ENCODE results near the gene C10orf105.

The C10orf105 gene

DNA sequence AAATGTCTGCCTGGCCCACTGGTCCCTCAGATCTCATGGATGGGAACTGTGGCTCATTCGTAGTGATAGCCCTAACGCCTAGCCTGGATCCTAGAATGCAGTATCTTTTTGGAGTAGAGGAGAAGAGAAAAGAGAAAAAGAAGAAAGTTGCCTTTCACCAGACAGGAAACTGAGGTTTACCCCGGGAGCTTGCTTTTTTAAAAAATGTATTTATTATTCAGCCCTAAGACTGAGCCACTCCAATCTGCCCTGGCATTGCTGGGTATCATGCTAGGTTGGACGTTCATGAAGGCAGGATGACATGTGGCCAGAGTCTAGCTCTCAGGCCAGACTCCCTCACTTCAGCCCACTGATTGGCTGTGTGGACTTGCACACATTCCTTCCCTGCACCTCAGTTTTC is 21.5 kb upstream of the C10orf105 start:
- no peaks in the 10 kb centered on the region for H3K36me3 ChIP-seq (ENCODE audit: insufficient read depth, low read depth, low read length)
- H3K9ac ChIP-seq (ENCODE audit: low read depth, low read length), result no peak overlapping the region
- no peaks in the 10 kb centered on the region for H3K4me1 ChIP-seq (ENCODE audit: insufficient read depth, low read length)
- H3K4me3 ChIP-seq (ENCODE audit: low read length), result no peak overlapping the region
- H3K27me3 ChIP-seq (ENCODE audit: insufficient read depth, low read length), result no peaks in the 10 kb centered on the region
- H3K9me3 ChIP-seq (ENCODE audit: insufficient read depth, low read depth, low read length), result no peaks in the 10 kb centered on the region
- no peak overlapping the region for H3K27ac ChIP-seq (ENCODE audit: low read length)

DNA sequence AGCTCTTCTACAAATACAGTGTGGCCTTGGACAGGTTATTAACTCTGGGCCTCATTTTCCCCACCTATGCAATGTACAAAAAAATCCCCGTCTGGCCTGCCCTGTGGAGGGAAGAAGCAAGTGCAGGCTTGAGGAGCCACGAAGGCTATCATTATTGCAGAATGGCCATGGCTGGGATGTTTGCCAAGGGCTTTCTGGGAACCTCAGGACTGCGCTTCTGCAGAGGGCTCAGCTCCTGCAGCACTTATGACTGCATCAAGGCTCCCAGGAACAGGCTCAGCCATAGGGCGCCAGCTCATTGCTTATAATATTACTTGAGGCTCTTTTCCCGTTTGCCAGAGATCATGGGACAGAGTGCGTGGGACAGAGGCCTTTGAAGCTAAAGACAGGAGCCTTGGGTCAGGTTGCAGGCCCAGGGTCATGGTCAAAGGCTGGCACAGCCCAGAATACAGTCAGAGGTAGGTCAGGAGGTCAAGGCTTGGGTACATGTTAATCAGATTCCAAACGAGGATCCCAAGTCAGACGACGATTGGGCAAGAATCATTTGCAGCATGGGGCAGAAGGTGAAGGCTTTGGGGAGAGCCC is 20.6 kb upstream of the C10orf105 start:
- no peaks in the 10 kb centered on the region for H3K4me1 ChIP-seq (ENCODE audit: insufficient read depth, low read length)
- H3K9ac ChIP-seq (ENCODE audit: low read depth, low read length), result no peak overlapping the region
- no peaks in the 10 kb centered on the region for H3K36me3 ChIP-seq (ENCODE audit: insufficient read depth, low read depth, low read length)
- H3K4me3 ChIP-seq (ENCODE audit: low read length), result no peak overlapping the region
- H3K27ac ChIP-seq (ENCODE audit: low read length), result no peak overlapping the region
- no peaks in the 10 kb centered on the region for H3K27me3 ChIP-seq (ENCODE audit: insufficient read depth, low read length)
- H3K9me3 ChIP-seq (ENCODE audit: insufficient read depth, low read depth, low read length), result no peaks in the 10 kb centered on the region

DNA sequence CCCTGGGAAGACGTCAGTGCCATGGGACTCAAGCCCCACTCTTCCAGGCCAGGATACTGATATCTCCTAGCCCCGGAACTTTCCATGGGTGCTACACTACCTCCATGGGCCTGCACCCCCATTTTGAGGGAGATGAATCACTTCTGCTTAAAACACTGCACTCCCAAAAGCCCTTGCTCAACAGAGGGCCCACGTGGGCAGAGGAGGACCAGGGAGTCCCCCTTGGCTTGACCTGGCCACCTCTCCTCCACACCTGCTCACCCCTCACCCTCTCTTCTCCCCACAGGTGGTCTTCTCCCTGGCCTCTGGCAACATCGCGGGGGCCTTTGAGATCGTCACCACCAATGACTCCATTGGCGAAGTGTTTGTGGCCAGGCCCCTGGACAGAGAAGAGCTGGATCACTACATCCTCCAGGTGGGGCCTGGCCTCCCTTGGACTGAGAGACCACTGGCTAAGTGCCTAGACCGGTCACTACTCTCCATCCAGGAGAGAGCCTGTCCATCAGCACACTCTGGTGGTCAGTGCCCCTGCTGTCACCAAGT is 19.9 kb upstream of the C10orf105 start:
- H3K36me3 ChIP-seq (ENCODE audit: insufficient read depth, low read depth, low read length), result no peaks in the 10 kb centered on the region
- H3K4me3 ChIP-seq (ENCODE audit: low read length), result no peak overlapping the region
- no peaks in the 10 kb centered on the region for H3K9me3 ChIP-seq (ENCODE audit: insufficient read depth, low read depth, low read length)
- no peak overlapping the region for H3K27ac ChIP-seq (ENCODE audit: low read length)
- H3K4me1 ChIP-seq (ENCODE audit: insufficient read depth, low read length), result no peaks in the 10 kb centered on the region
- H3K27me3 ChIP-seq (ENCODE audit: insufficient read depth, low read length), result no peaks in the 10 kb centered on the region
- H3K9ac ChIP-seq (ENCODE audit: low read depth, low read length), result no peak overlapping the region

DNA sequence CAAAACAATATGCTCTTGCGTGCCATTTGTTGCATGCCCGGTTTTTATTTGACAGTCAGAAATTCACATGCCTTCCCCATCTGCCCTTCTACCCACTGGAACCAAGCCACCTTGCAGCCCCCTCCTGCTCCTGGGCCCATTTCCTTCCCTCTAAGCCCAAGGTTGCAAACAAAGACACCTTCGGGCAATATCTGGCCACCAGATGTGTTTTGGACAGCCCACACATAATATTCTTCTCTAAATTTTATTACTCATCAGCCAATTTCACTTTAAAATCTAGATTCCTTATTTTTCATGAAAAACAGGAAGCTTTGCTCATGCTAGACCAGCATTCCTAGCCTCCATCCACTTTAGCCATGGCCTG is 18.2 kb upstream of the C10orf105 start:
- Histone ChIP-seq H3K9me3 (ENCODE audit: insufficient read depth, low read depth, low read length) (no peaks in the 10 kb centered on the region), H3K27me3 (ENCODE audit: insufficient read depth, low read length) (no peaks in the 10 kb centered on the region), H3K4me3 (ENCODE audit: low read length) (no peak overlapping the region), H3K4me1 (ENCODE audit: insufficient read depth, low read length) (no peaks in the 10 kb centered on the region), H3K36me3 (ENCODE audit: insufficient read depth, low read depth, low read length) (no peaks in the 10 kb centered on the region), H3K9ac (ENCODE audit: low read depth, low read length) (no peak overlapping the region), H3K27ac (ENCODE audit: low read length) (no peak overlapping the region)

DNA sequence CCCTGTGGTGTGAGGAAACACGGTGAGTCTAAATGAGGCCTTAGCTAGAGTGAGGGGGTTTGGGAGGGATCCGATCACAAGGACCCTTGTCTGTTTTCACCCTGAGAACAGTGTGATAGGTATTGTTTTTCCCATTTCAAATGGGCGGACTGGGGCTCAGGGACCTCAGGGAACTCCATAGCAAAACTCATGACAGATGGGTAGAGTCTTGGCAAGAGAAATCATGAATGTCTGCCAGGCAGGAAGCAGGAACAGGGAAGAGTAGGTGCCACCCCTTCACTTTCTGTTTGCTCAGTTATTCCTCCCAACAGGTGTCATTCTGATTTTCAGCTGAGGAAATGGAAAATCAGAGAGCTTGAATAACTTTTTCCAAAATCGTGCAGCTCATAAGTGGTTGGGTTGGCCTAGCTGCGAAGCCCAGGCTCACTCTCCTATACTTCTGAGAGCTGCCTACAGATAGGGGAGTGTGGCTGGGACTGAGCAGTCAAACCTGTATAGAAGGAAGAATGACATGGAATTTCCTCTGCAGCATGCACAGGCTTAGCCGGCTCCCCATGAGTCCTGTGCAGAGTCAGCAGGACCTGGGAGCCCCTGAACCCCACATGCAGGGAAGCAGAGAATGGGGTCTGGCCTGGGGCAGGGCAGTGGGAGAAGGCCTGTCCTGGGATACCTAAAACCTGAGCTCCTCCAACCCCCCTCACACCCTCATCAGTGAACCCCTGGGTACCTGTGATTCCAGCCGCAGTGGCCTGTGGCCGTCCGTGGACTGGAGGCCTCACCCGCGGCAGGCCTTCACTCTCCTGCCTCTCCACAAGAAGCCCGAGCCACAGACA is 17.6 kb upstream of the C10orf105 start:
- no peaks in the 10 kb centered on the region for H3K36me3 ChIP-seq (ENCODE audit: insufficient read depth, low read depth, low read length)
- no peaks in the 10 kb centered on the region for H3K27me3 ChIP-seq (ENCODE audit: insufficient read depth, low read length)
- no peak overlapping the region for H3K27ac ChIP-seq (ENCODE audit: low read length)
- H3K9ac ChIP-seq (ENCODE audit: low read depth, low read length), result no peak overlapping the region
- no peaks in the 10 kb centered on the region for H3K4me1 ChIP-seq (ENCODE audit: insufficient read depth, low read length)
- H3K4me3 ChIP-seq (ENCODE audit: low read length), result no peak overlapping the region
- H3K9me3 ChIP-seq (ENCODE audit: insufficient read depth, low read depth, low read length), result no peaks in the 10 kb centered on the region

DNA sequence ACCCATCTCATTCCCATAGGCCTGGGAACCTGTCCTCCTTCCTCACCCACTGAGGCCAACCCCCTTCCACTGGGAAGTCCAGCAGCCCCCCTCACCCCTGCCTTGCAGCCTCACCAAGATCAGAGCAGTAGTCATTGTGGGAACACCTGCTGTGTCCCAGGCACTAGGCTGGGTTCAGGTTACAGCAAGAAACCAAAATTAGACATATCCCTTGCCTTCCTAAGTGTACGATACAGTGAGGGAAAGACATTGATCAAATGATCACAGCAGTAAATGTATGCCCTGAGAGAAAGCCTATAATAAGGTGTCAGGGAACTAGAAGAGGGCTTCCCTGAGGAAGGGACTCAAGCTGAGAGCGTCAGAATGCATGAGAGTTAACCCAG is 17.0 kb upstream of the C10orf105 start:
- H3K27ac ChIP-seq (ENCODE audit: low read length), result no peak overlapping the region
- H3K9ac ChIP-seq (ENCODE audit: low read depth, low read length), result no peak overlapping the region
- H3K27me3 ChIP-seq (ENCODE audit: insufficient read depth, low read length), result no peaks in the 10 kb centered on the region
- H3K9me3 ChIP-seq (ENCODE audit: insufficient read depth, low read depth, low read length), result no peaks in the 10 kb centered on the region
- no peaks in the 10 kb centered on the region for H3K36me3 ChIP-seq (ENCODE audit: insufficient read depth, low read depth, low read length)
- no peak overlapping the region for H3K4me3 ChIP-seq (ENCODE audit: low read length)
- H3K4me1 ChIP-seq (ENCODE audit: insufficient read depth, low read length), result no peaks in the 10 kb centered on the region

DNA sequence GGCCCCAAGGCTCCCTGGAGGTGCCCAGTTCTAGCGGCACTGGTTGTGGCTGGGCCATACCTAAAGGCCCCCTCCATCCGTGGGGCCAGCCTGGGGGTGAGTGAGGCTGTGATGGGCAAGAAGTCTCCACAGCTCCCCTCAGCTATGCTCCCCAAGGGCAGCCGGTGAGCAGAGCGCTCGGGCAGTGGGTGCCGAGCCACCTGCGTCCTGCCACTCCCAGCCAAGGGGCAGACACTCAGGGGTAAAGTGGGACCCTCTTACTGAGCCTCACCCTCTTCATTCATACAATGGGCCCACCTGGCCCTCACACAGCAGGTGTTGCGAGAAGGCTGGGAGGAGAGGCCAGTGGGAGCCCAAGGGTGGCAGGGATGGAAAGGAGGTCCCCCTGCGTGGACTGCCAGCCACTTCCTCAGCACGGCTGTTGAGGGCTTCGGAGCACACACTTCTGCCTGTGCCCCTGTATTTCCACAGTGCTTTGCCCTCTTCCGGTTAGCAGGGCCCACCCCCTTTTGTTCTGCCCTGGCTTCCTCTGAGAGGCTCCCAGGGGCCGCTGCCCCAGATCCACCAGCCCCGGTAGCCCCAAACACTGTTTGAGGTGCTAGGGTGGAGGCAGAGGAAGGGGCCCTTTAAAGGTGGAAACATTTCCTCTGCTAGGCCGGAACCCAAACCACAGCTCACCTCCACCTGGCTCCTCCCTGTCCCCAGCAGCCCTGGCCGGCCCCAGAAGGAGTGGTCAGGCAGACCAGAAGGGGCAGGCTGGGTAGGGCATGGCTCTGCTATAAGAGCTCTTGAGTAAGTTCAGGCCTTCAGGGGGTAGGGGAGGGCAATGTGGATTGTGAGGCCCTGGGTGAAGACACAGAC is 16.4 kb upstream of the C10orf105 start:
- Histone ChIP-seq H3K4me3 (ENCODE audit: low read length) (no peak overlapping the region), H3K9me3 (ENCODE audit: insufficient read depth, low read depth, low read length) (no peaks in the 10 kb centered on the region), H3K27me3 (ENCODE audit: insufficient read depth, low read length) (no peaks in the 10 kb centered on the region), H3K9ac (ENCODE audit: low read depth, low read length) (no peak overlapping the region), H3K36me3 (ENCODE audit: insufficient read depth, low read depth, low read length) (no peaks in the 10 kb centered on the region), H3K4me1 (ENCODE audit: insufficient read depth, low read length) (no peaks in the 10 kb centered on the region), H3K27ac (ENCODE audit: low read length) (no peak overlapping the region)

DNA sequence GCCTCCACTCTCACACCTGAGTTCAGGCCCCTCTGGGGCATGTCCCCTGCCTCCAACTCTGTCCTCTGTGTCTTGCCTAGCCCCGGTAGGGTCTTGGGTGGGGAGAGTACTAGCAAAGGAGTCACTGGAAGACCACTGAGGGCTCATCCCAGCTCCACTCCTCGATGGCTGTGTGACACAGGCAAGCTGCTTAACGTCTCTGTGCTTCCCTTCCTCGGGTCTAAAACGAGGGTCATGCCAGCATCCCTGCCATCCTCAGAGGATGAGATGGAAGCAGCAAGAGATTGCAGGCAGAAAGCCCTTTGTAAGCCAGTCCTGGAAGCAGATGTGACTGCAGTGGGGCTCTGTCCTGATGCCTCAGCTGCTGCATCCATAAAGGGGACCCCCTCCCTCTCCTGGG is 15.2 kb upstream of the C10orf105 start:
- H3K27me3 ChIP-seq (ENCODE audit: insufficient read depth, low read length), result no peaks in the 10 kb centered on the region
- no peak overlapping the region for H3K27ac ChIP-seq (ENCODE audit: low read length)
- no peaks in the 10 kb centered on the region for H3K9me3 ChIP-seq (ENCODE audit: insufficient read depth, low read depth, low read length)
- no peak overlapping the region for H3K9ac ChIP-seq (ENCODE audit: low read depth, low read length)
- H3K4me3 ChIP-seq (ENCODE audit: low read length), result no peak overlapping the region
- H3K36me3 ChIP-seq (ENCODE audit: insufficient read depth, low read depth, low read length), result no peaks in the 10 kb centered on the region
- no peaks in the 10 kb centered on the region for H3K4me1 ChIP-seq (ENCODE audit: insufficient read depth, low read length)

DNA sequence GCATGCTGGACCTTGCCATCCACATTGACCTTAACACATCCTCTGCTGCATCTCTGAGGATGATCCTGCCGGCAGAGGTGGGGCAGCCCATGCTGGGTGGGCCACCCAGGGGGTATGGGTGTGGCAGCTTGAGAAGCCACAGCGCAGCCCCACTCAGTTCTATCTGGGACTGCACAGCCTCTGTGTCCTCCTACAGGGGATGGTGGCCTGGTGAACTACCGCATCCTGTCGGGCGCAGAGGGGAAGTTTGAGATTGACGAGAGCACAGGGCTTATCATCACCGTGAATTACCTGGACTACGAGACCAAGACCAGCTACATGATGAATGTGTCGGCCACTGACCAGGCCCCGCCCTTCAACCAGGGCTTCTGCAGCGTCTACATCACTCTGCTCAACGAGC is 12.2 kb upstream of the C10orf105 start:
- H3K27me3 ChIP-seq (ENCODE audit: insufficient read depth, low read length), result no peaks in the 10 kb centered on the region
- H3K27ac ChIP-seq (ENCODE audit: low read length), result no peak overlapping the region
- no peaks in the 10 kb centered on the region for H3K9me3 ChIP-seq (ENCODE audit: insufficient read depth, low read depth, low read length)
- no peak overlapping the region for H3K4me3 ChIP-seq (ENCODE audit: low read length)
- H3K36me3 ChIP-seq (ENCODE audit: insufficient read depth, low read depth, low read length), result no peaks in the 10 kb centered on the region
- no peak overlapping the region for H3K9ac ChIP-seq (ENCODE audit: low read depth, low read length)
- no peaks in the 10 kb centered on the region for H3K4me1 ChIP-seq (ENCODE audit: insufficient read depth, low read length)

DNA sequence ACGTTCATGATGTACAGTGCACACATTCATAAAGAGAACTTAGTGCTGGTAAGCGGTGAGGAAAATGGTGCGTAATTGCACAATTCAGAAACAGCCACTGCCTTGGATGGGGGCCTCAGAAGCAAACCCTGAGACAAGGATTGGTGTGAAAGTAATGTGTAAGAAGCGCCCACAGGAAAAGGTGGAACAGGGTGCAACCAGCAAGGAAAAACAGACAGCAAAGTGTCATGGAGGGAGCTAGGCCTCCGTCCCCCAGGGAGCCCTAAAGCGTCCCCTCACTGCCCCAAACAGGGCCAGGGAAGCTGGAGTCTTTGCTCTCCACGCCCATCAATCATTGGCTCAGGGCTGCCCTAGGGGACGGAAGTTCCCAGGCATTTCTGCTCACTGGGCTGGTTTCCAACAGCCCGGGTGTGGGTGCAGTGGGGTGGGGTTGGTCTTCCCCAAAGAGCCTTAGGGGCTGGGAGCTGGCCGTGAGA is 9.6 kb upstream of the C10orf105 start:
- Histone ChIP-seq H3K9ac (ENCODE audit: low read depth, low read length) (no peak overlapping the region), H3K9me3 (ENCODE audit: insufficient read depth, low read depth, low read length) (no peaks in the 10 kb centered on the region), H3K27me3 (ENCODE audit: insufficient read depth, low read length) (no peaks in the 10 kb centered on the region), H3K4me3 (ENCODE audit: low read length) (no peak overlapping the region), H3K4me1 (ENCODE audit: insufficient read depth, low read length) (no peaks in the 10 kb centered on the region), H3K36me3 (ENCODE audit: insufficient read depth, low read depth, low read length) (no peaks in the 10 kb centered on the region), H3K27ac (ENCODE audit: low read length) (no peak overlapping the region)

DNA sequence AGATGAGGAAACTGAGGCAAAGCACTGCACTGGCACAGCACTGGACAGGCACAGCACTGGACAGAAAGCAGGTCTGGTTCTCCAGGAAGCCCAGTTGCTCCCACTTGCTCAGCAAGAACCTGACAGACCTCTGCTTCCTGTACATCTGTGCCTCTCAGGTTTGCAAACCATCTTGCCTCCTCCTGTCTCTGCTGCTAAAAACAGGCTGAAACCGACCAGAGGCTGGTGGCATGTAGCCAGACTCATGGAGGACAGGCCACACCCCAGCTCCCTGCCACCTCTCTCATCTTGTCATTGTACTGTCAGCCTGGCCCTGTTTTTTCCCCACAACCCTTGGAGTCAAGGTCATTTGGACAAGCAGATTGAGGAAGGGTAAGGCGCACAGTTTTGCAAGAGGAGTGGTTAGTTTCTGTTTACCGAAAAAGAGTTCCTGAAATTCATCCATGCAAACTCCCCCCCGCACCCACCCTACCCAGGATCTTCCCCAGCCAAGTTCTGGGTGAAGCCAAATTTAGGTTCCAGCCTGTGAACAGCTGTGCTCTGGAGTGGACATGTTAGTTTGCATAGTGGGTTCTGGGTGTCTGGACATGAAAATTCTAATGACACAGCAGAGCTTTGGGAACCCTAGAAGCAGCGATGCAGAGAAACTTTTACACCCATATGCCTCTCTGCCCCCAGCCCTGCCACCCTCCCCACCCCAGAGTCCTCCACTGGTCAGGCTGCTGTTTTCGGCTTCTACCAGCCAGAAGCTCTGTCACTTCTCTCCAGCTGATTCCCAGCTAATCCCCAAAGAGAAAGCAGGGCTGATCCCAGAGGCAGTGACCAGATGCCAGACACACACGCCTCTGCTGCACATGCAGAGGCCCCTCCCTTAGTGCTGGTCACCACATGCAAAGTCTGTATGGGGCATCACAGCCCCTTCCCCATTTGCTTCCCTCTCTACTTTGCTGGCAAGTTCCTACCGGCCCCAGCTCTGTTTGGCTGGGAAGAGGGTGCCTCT is 8.5 kb upstream of the C10orf105 start:
- H3K4me3 ChIP-seq (ENCODE audit: low read length), result no peak overlapping the region
- H3K9ac ChIP-seq (ENCODE audit: low read depth, low read length), result no peak overlapping the region
- no peaks in the 10 kb centered on the region for H3K36me3 ChIP-seq (ENCODE audit: insufficient read depth, low read depth, low read length)
- no peaks in the 10 kb centered on the region for H3K4me1 ChIP-seq (ENCODE audit: insufficient read depth, low read length)
- H3K9me3 ChIP-seq (ENCODE audit: insufficient read depth, low read depth, low read length), result no peaks in the 10 kb centered on the region
- H3K27ac ChIP-seq (ENCODE audit: low read length), result no peak overlapping the region
- H3K27me3 ChIP-seq (ENCODE audit: insufficient read depth, low read length), result no peaks in the 10 kb centered on the region
